Astrocyte (in vitro differentiated cells and primary cell): Measurements from ENCODE around the gene DYNLT5. TPM values are rescaled to one million over a fixed set of nuclear protein-coding genes. Genes with fewer than 3 reads are reported as not detected.

ENCODE experiments used
- DNase-seq: peaks from one replicate; pipeline ENCODE4 v3.0.0-alpha.2; 2010; ENCODE audit warnings: low read depth
- FAIRE-seq: peaks from 2 replicates; lab custom pipeline; 2011; peaks lifted over from hg19 to GRCh38; lab: Jason Lieb, UNC
- H2AFZ ChIP-seq: 2 replicates; pipeline ENCODE4 v1.6.0; 2012; ENCODE audit warnings: low read depth, low read length, inconsistent platforms
- H3K27ac ChIP-seq: 2 replicates; pipeline ENCODE4 v1.5.1; 2011; ENCODE audit warnings: low read depth, low read length, inconsistent platforms
- H3K27me3 ChIP-seq: 2 replicates; pipeline ENCODE4 v1.6.0; 2011; ENCODE audit warnings: low read length, inconsistent platforms; ENCODE audit not compliant: insufficient read depth
- H3K36me3 ChIP-seq: 2 replicates; pipeline ENCODE4 v1.5.1; 2011; ENCODE audit warnings: low read length, inconsistent platforms; ENCODE audit not compliant: insufficient read depth
- H3K4me1 ChIP-seq: 2 replicates; pipeline ENCODE4 v1.5.1; 2011; ENCODE audit warnings: low read length, inconsistent platforms; ENCODE audit not compliant: insufficient read depth
- H3K4me2 ChIP-seq: 2 replicates; pipeline ENCODE4 v1.6.0; 2012; ENCODE audit warnings: low read length, inconsistent platforms
- H3K4me3 ChIP-seq: 2 replicates; pipeline ENCODE4 v1.5.1; 2011; ENCODE audit warnings: low read depth, mild to moderate bottlenecking, low read length, inconsistent platforms; ENCODE audit not compliant: insufficient read depth
- H3K79me2 ChIP-seq: 2 replicates; pipeline ENCODE4 v1.6.0; 2012; ENCODE audit warnings: mild to moderate bottlenecking, low read length, inconsistent platforms; ENCODE audit not compliant: insufficient read depth
- H3K9ac ChIP-seq: 2 replicates; pipeline ENCODE4 v1.6.0; 2012; ENCODE audit warnings: mild to moderate bottlenecking, low read length, inconsistent platforms
- H3K9me3 ChIP-seq: 2 replicates; pipeline ENCODE4 v1.5.1; 2012; ENCODE audit warnings: low read depth, mild to moderate bottlenecking, low read length, inconsistent platforms; ENCODE audit not compliant: insufficient read depth
- H4K20me1 ChIP-seq: 2 replicates; pipeline ENCODE4 v1.6.0; 2012; ENCODE audit warnings: low read length, inconsistent platforms; ENCODE audit not compliant: insufficient read depth
- H3K27ac Mint-ChIP-seq: one replicate; pipeline ENCODE4 v1.8.0; 2021; ENCODE audit warnings: mild to moderate bottlenecking, mixed read lengths; ENCODE audit not compliant: unreplicated experiment
- H3K27me3 Mint-ChIP-seq: one replicate; pipeline ENCODE4 v1.8.0; 2021; ENCODE audit warnings: low read depth, mixed read lengths; ENCODE audit not compliant: unreplicated experiment
- H3K36me3 Mint-ChIP-seq: one replicate; pipeline ENCODE4 v1.8.0; 2021; ENCODE audit warnings: low read depth, mixed read lengths; ENCODE audit not compliant: unreplicated experiment
- H3K4me1 Mint-ChIP-seq: one replicate; pipeline ENCODE4 v1.8.0; 2021; ENCODE audit warnings: low read depth, mixed read lengths; ENCODE audit not compliant: unreplicated experiment
- H3K4me3 Mint-ChIP-seq: one replicate; pipeline ENCODE4 v1.8.0; 2021; ENCODE audit warnings: mild to moderate bottlenecking, moderate library complexity, mixed read lengths; ENCODE audit not compliant: unreplicated experiment
- H3K9me3 Mint-ChIP-seq: one replicate; pipeline ENCODE4 v1.8.0; 2021; ENCODE audit warnings: mild to moderate bottlenecking, mixed read lengths; ENCODE audit not compliant: unreplicated experiment
- EZH2 ChIP-seq: IDR thresholded peaks from 2 replicates; pipeline ENCODE4 v1.6.1; 2012; ENCODE audit warnings: mild to moderate bottlenecking, low read length, inconsistent platforms; ENCODE audit not compliant: insufficient read depth
- total RNA-seq: library from RNA; stranded (reverse); gene quantifications from 2 replicates; pipeline ENCODE4 v1.2.1, GENCODE V29; 2021
- TF ChIP-seq, protein P1 (sequence below): IDR thresholded peaks from 2 replicates; pipeline ENCODE4 v1.5.1; 2011; ENCODE audit warnings: low read depth, mild to moderate bottlenecking, inconsistent platforms, low read length, moderate library complexity; ENCODE audit not compliant: insufficient read depth

Gene DYNLT5
- total RNA-seq, 1 donor from 2014 or later, result 0.20 TPM

DNA sequence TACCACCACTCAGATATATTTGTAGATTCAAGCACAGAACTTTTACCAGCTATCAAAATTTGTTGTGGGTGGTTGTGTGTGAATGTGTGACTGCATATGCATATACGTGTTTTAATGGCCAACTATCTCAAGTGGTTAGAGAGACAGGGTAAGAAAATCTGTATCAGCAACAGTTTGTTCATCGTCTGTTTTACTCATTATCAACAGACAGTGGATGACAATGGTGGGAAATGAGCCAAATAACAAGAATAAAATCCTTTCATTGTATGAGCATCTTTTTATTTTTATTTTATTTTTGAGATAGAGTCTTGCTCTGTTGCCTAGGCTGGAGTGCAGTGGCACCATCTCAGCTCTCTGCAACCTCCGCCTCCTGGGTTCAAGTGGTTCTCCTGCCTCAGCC lies 22.7 kb upstream of the DYNLT5 start:
- no peak overlapping the region for H3K4me2 ChIP-seq
- no peaks in the 10 kb centered on the region for H3K9me3 ChIP-seq

DNA sequence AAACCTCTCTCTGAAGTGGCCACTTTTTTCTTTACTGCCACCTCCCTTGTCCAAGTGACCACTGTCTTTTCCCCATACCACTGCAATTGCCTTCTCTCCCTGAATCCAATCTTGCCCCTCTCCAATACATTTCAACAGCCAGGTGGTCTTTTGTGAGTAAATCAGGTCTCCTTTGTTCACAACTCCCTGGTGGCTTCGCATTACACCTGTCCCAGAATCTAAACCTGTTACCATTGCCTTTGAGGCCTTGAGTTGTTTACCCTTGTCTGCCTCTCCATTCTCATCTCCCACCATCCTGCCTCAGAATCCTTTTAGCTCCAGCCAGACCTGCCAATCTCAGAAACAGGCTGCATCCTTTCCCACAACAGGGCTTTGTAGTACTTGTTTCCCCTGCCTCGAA lies 21.8 kb upstream of the DYNLT5 start:
- peaks cover 3% of the 10 kb centered on the region for H3K4me1 ChIP-seq
- Mint-ChIP-seq H3K9me3 (peaks cover 2% of the 10 kb centered on the region), H3K4me3 (no peak overlapping the region), H3K27ac (no peak overlapping the region), H3K36me3 (no peaks in the 10 kb centered on the region), H3K4me1 (peaks cover 15% of the 10 kb centered on the region), H3K27me3 (no peaks in the 10 kb centered on the region)
- no peak overlapping the region for H2AFZ ChIP-seq
- H3K4me3 ChIP-seq, result no peak overlapping the region
- no peaks in the 10 kb centered on the region for H3K36me3 ChIP-seq
- no peak overlapping the region for H3K27ac ChIP-seq
- FAIRE-seq (no peak), DNase-seq (no peak)
- H3K9ac ChIP-seq, result no peak overlapping the region
- no peak for TF ChIP-seq EZH2
- TF ChIP-seq, protein P1, sequence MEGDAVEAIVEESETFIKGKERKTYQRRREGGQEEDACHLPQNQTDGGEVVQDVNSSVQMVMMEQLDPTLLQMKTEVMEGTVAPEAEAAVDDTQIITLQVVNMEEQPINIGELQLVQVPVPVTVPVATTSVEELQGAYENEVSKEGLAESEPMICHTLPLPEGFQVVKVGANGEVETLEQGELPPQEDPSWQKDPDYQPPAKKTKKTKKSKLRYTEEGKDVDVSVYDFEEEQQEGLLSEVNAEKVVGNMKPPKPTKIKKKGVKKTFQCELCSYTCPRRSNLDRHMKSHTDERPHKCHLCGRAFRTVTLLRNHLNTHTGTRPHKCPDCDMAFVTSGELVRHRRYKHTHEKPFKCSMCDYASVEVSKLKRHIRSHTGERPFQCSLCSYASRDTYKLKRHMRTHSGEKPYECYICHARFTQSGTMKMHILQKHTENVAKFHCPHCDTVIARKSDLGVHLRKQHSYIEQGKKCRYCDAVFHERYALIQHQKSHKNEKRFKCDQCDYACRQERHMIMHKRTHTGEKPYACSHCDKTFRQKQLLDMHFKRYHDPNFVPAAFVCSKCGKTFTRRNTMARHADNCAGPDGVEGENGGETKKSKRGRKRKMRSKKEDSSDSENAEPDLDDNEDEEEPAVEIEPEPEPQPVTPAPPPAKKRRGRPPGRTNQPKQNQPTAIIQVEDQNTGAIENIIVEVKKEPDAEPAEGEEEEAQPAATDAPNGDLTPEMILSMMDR, result no peak
- H4K20me1 ChIP-seq, result no peaks in the 10 kb centered on the region
- H3K27me3 ChIP-seq, result no peaks in the 10 kb centered on the region
- H3K4me2 ChIP-seq, result no peak overlapping the region
- H3K9me3 ChIP-seq, result no peaks in the 10 kb centered on the region
- H3K79me2 ChIP-seq, result no peaks in the 10 kb centered on the region

More for the DNA sequence above, 22.7 kb upstream of the DYNLT5 start:
- Mint-ChIP-seq H3K9me3 (peaks cover 2% of the 10 kb centered on the region), H3K4me3 (no peak overlapping the region), H3K36me3 (no peaks in the 10 kb centered on the region), H3K27me3 (no peaks in the 10 kb centered on the region), H3K27ac (no peak overlapping the region), H3K4me1 (peaks cover 18% of the 10 kb centered on the region)
- FAIRE-seq (no peak), DNase-seq (no peak)
- Histone ChIP-seq H3K27ac (no peak overlapping the region), H3K36me3 (no peaks in the 10 kb centered on the region), H2AFZ (no peak overlapping the region), H3K4me1 (peaks cover 3% of the 10 kb centered on the region), H3K79me2 (no peaks in the 10 kb centered on the region), H3K9ac (no peak overlapping the region), H4K20me1 (no peaks in the 10 kb centered on the region), H3K4me3 (no peak overlapping the region), H3K27me3 (no peaks in the 10 kb centered on the region)
- TF ChIP-seq, protein P1, result no peak
- TF ChIP-seq EZH2, result no peak

DNA sequence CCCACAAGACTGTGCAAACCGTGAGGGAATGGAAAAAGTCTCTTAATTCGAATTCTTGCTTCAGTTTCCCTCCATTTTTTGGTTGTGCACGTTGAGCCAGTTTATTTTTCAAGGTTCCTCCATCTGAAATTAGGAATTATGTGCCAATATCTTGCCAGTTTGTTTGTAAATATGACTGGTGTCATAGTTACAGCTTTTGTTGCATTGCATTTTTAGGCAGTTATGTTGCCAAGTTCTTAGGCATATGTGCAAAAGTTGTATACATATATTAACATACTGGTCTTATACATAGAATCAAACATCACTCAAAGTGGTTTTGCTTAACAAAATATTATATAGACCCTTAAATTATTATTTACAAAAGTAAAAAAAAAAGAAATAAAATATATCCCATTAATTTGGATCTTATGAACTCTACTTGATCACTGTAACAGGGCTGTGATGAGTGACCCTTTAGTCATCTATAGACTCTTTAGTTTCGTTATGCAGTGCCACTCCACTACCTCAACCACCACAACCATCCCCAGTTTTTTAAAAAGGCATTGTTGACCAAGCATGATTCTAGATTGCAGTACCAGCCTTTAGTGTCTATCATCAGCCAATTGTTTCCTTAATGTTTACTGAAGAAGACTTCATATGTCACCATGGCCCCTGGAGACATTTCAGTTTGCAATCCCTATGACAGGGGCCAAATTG lies 20.9 kb upstream of the DYNLT5 start:
- no peaks in the 10 kb centered on the region for H3K4me1 ChIP-seq
- peaks cover 2% of the 10 kb centered on the region for H3K9me3 Mint-ChIP-seq
- no peaks in the 10 kb centered on the region for H3K36me3 Mint-ChIP-seq
- no peaks in the 10 kb centered on the region for H3K36me3 ChIP-seq
- TF ChIP-seq, protein P1, result no peak
- no peak for TF ChIP-seq EZH2
- no peaks in the 10 kb centered on the region for H4K20me1 ChIP-seq
- H3K4me2 ChIP-seq, result no peak overlapping the region
- no peaks in the 10 kb centered on the region for H3K27me3 Mint-ChIP-seq
- no peak overlapping the region for H3K27ac Mint-ChIP-seq
- H2AFZ ChIP-seq, result no peak overlapping the region
- no peak overlapping the region for H3K4me3 ChIP-seq
- H3K27me3 ChIP-seq, result no peaks in the 10 kb centered on the region
- DNase-seq, result no peak
- no peaks in the 10 kb centered on the region for H3K9me3 ChIP-seq
- H3K4me1 Mint-ChIP-seq, result peaks cover 11% of the 10 kb centered on the region
- FAIRE-seq, result no peak
- H3K79me2 ChIP-seq, result no peaks in the 10 kb centered on the region
- no peak overlapping the region for H3K27ac ChIP-seq
- no peak overlapping the region for H3K9ac ChIP-seq
- no peak overlapping the region for H3K4me3 Mint-ChIP-seq
